H1 (cell line): ENCODE results near the gene FOXI1. TPM values are rescaled to one million over a fixed set of nuclear protein-coding genes. Genes with fewer than 3 reads are reported as not detected.

Source experiments
- CTCF ChIA-PET: fragments of 300-600 bp; sonication (Branson Sonifier 250); formaldehyde crosslinking; loops from one replicate; lab custom pipeline; 2021; ENCODE audit not compliant: partially characterized antibody; lab: Charles Lee
- POLR2A ChIA-PET: fragments of 300-600 bp; sonication (Branson Sonifier 250); formaldehyde crosslinking; loops from one replicate; lab custom pipeline; 2021; ENCODE audit warnings: inconsistent platforms; ENCODE audit not compliant: partially characterized antibody; lab: Charles Lee
- DNase-seq, 2 experiments: peaks; one replicate each; pipeline versions ENCODE4 v3.0.0 to v3.0.0-alpha.2; 2010 to 2022; ENCODE audit warnings: low spot score in 2 of 2, low read depth in 1 of 2, mixed read lengths in 1 of 2
- FAIRE-seq: peaks from 2 replicates; lab custom pipeline; 2011; peaks lifted over from hg19 to GRCh38; lab: Jason Lieb, UNC
- H2AFZ ChIP-seq: 2 replicates; pipeline ENCODE4 v1.8.1; 2012; ENCODE audit warnings: low read length, inconsistent platforms
- H2AK5ac ChIP-seq: 2 replicates; pipeline ENCODE4 v1.6.1; 2013; ENCODE audit warnings: low read depth, low read length
- H2BK120ac ChIP-seq: replicated peaks from 2 replicates; pipeline ENCODE3; 2013; ENCODE audit warnings: low read depth, low read length, inconsistent platforms
- H2BK12ac ChIP-seq: 2 replicates; pipeline ENCODE4 v1.6.1; 2013; ENCODE audit warnings: low read depth, low read length
- H2BK15ac ChIP-seq: 2 replicates; pipeline ENCODE4 v1.6.1; 2013; ENCODE audit warnings: low read length
- H2BK20ac ChIP-seq: 2 replicates; pipeline ENCODE4 v1.6.1; 2013; ENCODE audit warnings: low read length
- H2BK5ac ChIP-seq: 2 replicates; pipeline ENCODE4 v1.6.1; 2013; ENCODE audit warnings: low read depth, low read length
- H3K14ac ChIP-seq: 2 replicates; pipeline ENCODE4 v1.6.1; 2013; ENCODE audit warnings: inconsistent platforms; ENCODE audit not compliant: insufficient read length
- H3K18ac ChIP-seq: 2 replicates; pipeline ENCODE4 v1.6.1; 2013; ENCODE audit warnings: low read length; ENCODE audit errors: extremely low read depth
- H3K23ac ChIP-seq: 2 replicates; pipeline ENCODE4 v1.6.1; 2013; ENCODE audit warnings: inconsistent platforms; ENCODE audit not compliant: insufficient read length
- H3K23me2 ChIP-seq: 2 replicates; pipeline ENCODE4 v1.6.1; 2013; ENCODE audit warnings: low read depth, low read length
- H3K27ac ChIP-seq: 2 replicates; pipeline ENCODE4 v1.6.1; 2011; ENCODE audit warnings: low read depth, low read length, inconsistent platforms
- H3K27me3 ChIP-seq, 4 experiments: replicated peaks in 1 of 4; 1 replicate in 1 of 4; 2 replicates in 3 of 4; pipeline versions ENCODE4 v1.6.1 to v1.8.1; 2011 to 2013; ENCODE audit warnings: low read length in 3 of 4, mild to moderate bottlenecking in 3 of 4, inconsistent platforms in 2 of 4, mixed read lengths in 2 of 4, moderate library complexity in 1 of 4; ENCODE audit not compliant: control insufficient read depth in 3 of 4, insufficient read depth in 3 of 4; ENCODE audit errors: extremely low read depth in 1 of 4
- H3K36me3 ChIP-seq, 4 experiments: 2 replicates each; pipeline versions ENCODE4 v1.6.1 to v1.8.1; 2011 to 2013; ENCODE audit warnings: mild to moderate bottlenecking in 4 of 4, low read length in 3 of 4, moderate library complexity in 2 of 4, control low read depth in 1 of 4, inconsistent platforms in 1 of 4; ENCODE audit not compliant: insufficient read depth in 4 of 4, control insufficient read depth in 2 of 4
- H3K4ac ChIP-seq: replicated peaks from 2 replicates; pipeline ENCODE3; 2013; ENCODE audit warnings: low read length, low read depth, mixed read lengths, inconsistent platforms; ENCODE audit not compliant: insufficient read length
- H3K4me1 ChIP-seq, 4 experiments: replicated peaks in 1 of 4; 1 replicate in 1 of 4; 2 replicates in 3 of 4; pipeline versions ENCODE4 v1.6.1 to v1.8.1; 2011 to 2013; ENCODE audit warnings: low read length in 3 of 4, inconsistent platforms in 2 of 4, mixed read lengths in 1 of 4; ENCODE audit not compliant: insufficient read depth in 4 of 4, control insufficient read depth in 3 of 4
- H3K4me2 ChIP-seq, 2 experiments: 2 replicates each; pipeline versions ENCODE4 v1.6.1 to v1.8.1; 2011 to 2013; ENCODE audit warnings: low read depth in 2 of 2, low read length in 2 of 2, control low read depth in 1 of 2, inconsistent platforms in 1 of 2, mild to moderate bottlenecking in 1 of 2; ENCODE audit not compliant: insufficient read depth in 1 of 2
- H3K4me3 ChIP-seq, 4 experiments: fragments of 200-600, 300-600 bp in 1 of 4; sonication (generic), shearing (Covaris generic), sonication (Bioruptor Twin) in 1 of 4; 2 replicates each; pipeline versions ENCODE4 v1.5.1 to v1.8.1; 2011 to 2016; ENCODE audit warnings: low read length in 4 of 4, low read depth in 3 of 4, control low read depth in 2 of 4, inconsistent platforms in 2 of 4, mild to moderate bottlenecking in 2 of 4, mixed read lengths in 1 of 4, moderate library complexity in 1 of 4; ENCODE audit not compliant: insufficient read depth in 2 of 4; ENCODE audit errors: extremely low read depth in 1 of 4
- H3K56ac ChIP-seq: replicated peaks from 2 replicates; pipeline ENCODE3; 2013; ENCODE audit warnings: low read depth, mild to moderate bottlenecking, mixed read lengths, low read length, inconsistent platforms; ENCODE audit not compliant: insufficient read length
- H3K79me1 ChIP-seq: 2 replicates; pipeline ENCODE4 v1.6.1; 2013; ENCODE audit warnings: low read depth, low read length, control low read depth
- H3K79me2 ChIP-seq, 2 experiments: 2 replicates each; pipeline versions ENCODE4 v1.6.1 to v1.8.1; 2012 to 2013; ENCODE audit warnings: low read length in 2 of 2, mild to moderate bottlenecking in 2 of 2, inconsistent platforms in 1 of 2; ENCODE audit not compliant: insufficient read depth in 2 of 2, control insufficient read depth in 1 of 2
- H3K9ac ChIP-seq, 4 experiments: replicated peaks in 1 of 4; 1 replicate in 1 of 4; 2 replicates in 3 of 4; pipeline versions ENCODE4 v1.6.1 to v1.8.1; 2011 to 2013; ENCODE audit warnings: low read depth in 3 of 4, low read length in 3 of 4, control low read depth in 2 of 4, mild to moderate bottlenecking in 2 of 4, moderate library complexity in 2 of 4, inconsistent platforms in 1 of 4; ENCODE audit errors: extremely low read depth in 1 of 4
- H3K9me3 ChIP-seq, 2 experiments: 2 replicates each; pipeline versions ENCODE4 v1.6.1 to v1.8.1; 2012 to 2013; ENCODE audit warnings: mild to moderate bottlenecking in 2 of 2, moderate library complexity in 2 of 2, control low read depth in 1 of 2, inconsistent platforms in 1 of 2, low read depth in 1 of 2, low read length in 1 of 2, mixed read lengths in 1 of 2; ENCODE audit not compliant: insufficient read depth in 2 of 2
- H4K20me1 ChIP-seq, 2 experiments: replicated peaks in 1 of 2; 2 replicates each; pipeline versions ENCODE3 to v1.8.1; 2011 to 2013; ENCODE audit warnings: inconsistent platforms in 2 of 2, low read length in 2 of 2, mild to moderate bottlenecking in 1 of 2; ENCODE audit not compliant: insufficient read depth in 2 of 2, control insufficient read depth in 1 of 2
- H4K5ac ChIP-seq: 2 replicates; pipeline ENCODE4 v1.6.1; 2013; ENCODE audit warnings: low read length, low read depth, mixed read lengths, inconsistent platforms; ENCODE audit not compliant: insufficient read length
- H4K8ac ChIP-seq: 2 replicates; pipeline ENCODE4 v1.8.0; 2013; ENCODE audit warnings: mild to moderate bottlenecking, moderate library complexity, low read length, inconsistent platforms; ENCODE audit not compliant: insufficient read depth; ENCODE audit errors: extremely low read depth
- H4K91ac ChIP-seq: replicated peaks from 2 replicates; pipeline ENCODE3; 2013; ENCODE audit warnings: low read length, mixed read lengths, inconsistent platforms; ENCODE audit not compliant: insufficient read length
- ATF3 ChIP-seq: IDR thresholded peaks from 2 replicates; pipeline ENCODE4 v1.6.1; 2011; ENCODE audit warnings: low read depth, mild to moderate bottlenecking, low read length; ENCODE audit not compliant: insufficient read depth
- HDAC6 ChIP-seq: IDR thresholded peaks from one replicate; pipeline ENCODE4 v1.7.1; 2012; ENCODE audit warnings: low read depth, mild to moderate bottlenecking, inconsistent platforms, low read length, moderate library complexity
- PHF8 ChIP-seq: fragments of 200-600 bp; sonication (generic); conservative IDR thresholded peaks from 2 replicates; pipeline ENCODE4 v1.7.1; 2012; ENCODE audit warnings: low read depth, mild to moderate bottlenecking, inconsistent platforms, low read length, moderate library complexity
- POLR2A ChIP-seq, 2 experiments: IDR thresholded peaks; 1 replicate in 1 of 2; 2 replicates in 1 of 2; pipeline ENCODE4 v1.6.1; 2011; ENCODE audit warnings: low read depth in 2 of 2, low read length in 2 of 2, mild to moderate bottlenecking in 2 of 2; ENCODE audit errors: control extremely low read depth in 1 of 2
- RFX5 ChIP-seq: IDR thresholded peaks from 2 replicates; pipeline ENCODE4 v1.6.1; 2011; ENCODE audit warnings: low read depth, low read length, improper control_type of control experiment, borderline replicate concordance
- SIN3A ChIP-seq, 2 experiments: IDR thresholded peaks in 1 of 2; conservative IDR thresholded peaks in 1 of 2; 2 replicates each; pipeline ENCODE4 v1.6.1; 2011 to 2012; ENCODE audit warnings: low read length in 2 of 2, improper control_type of control experiment in 1 of 2, low read depth in 1 of 2, mild to moderate bottlenecking in 1 of 2
- SIRT6 ChIP-seq: IDR thresholded peaks from one replicate; pipeline ENCODE4 v1.7.1; 2012; ENCODE audit warnings: low read length, inconsistent platforms
- WGBS, 2 experiments: shearing (Covaris generic) in 1 of 2; methylation state at CpG; one replicate each; pipeline versions ENCODE4 v1.1.6 to v1.1.7; 2013 to 2015; ENCODE audit warnings: low lambda C conversion rate in 2 of 2, mixed read lengths in 2 of 2, inconsistent platforms in 1 of 2, low coverage in 1 of 2, missing lambda C conversion rate in 1 of 2; ENCODE audit not compliant: insufficient replicate concordance in 2 of 2, insufficient coverage in 1 of 2, insufficient read length in 1 of 2; ENCODE audit errors: extremely low coverage in 1 of 2, missing lambda C conversion rate in 1 of 2; 5-methylcytosine and 5-hydroxymethylcytosine counted together
- polyA plus RNA-seq, 7 experiments: library from polyadenylated mRNA; depleted of rRNA in 3 of 7; stranded (reverse) in 5 of 7; unstranded in 2 of 7; fragments of >200 nt in 5 of 7; fragments of 200-250 nt in 2 of 7; gene quantifications; 1 replicate in 5 of 7; 2 replicates in 1 of 7; 4 replicates in 1 of 7; pipeline versions ENCODE4 v1.2.1 to v1.2.3, GENCODE V29; 2011 to 2013; ENCODE audit warnings: missing spikeins in 2 of 7, mixed read lengths in 2 of 7
- total RNA-seq: library from RNA; stranded (reverse); fragmentation: NEBNext Ultra II Directional; extraction: Animal tissue kit (Norgen Biotek cat#: 25700); gene quantifications from 2 replicates; pipeline ENCODE4 v1.2.1, GENCODE V29; 2021

FOXI1 gene
- total and polyA plus RNA-seq, 2 of the 8 experiments (the other 6 are each of a cell fraction or from before 2014, with no cell fraction given): not detected

- DNase-seq: peak in 1 of 2 experiments; percentile 10
- no peak overlapping the region for H2BK15ac ChIP-seq
Measured at GRCh38 chr5:170139786-170140335, 34.2 kb downstream of the FOXI1 start.

More at GRCh38 chr5:170139786-170140335, 34.2 kb downstream of the FOXI1 start:
- Histone ChIP-seq H3K4me2 (no peak overlapping the region), H3K36me3 (no peaks in the 10 kb centered on the region), H2BK12ac (no peak overlapping the region), H3K23ac (no peak overlapping the region), H3K9me3 (no peaks in the 10 kb centered on the region; a peak in 1 of 4 replicates), H4K20me1 (no peaks in the 10 kb centered on the region), H4K5ac (no peak overlapping the region), H3K79me2 (no peaks in the 10 kb centered on the region), H3K27me3 (no peaks in the 10 kb centered on the region; a peak in 1 of 7 replicates), H4K91ac (no peak overlapping the region), H3K4me3 (no peak overlapping the region), H3K18ac (no peak overlapping the region), H2BK5ac (no peak overlapping the region), H2BK20ac (no peak overlapping the region), H3K79me1 (no peaks in the 10 kb centered on the region), H2AK5ac (no peak overlapping the region), H3K14ac (no peak overlapping the region), H2AFZ (no peak overlapping the region), H3K4me1 (no peaks in the 10 kb centered on the region), H3K23me2 (no peaks in the 10 kb centered on the region), H3K27ac (no peak overlapping the region), H3K9ac (no peak overlapping the region), H3K4ac (no peak overlapping the region), H4K8ac (no peak overlapping the region), H3K56ac (no peak overlapping the region), H2BK120ac (no peak overlapping the region)
- ChIA-PET POLR2A (interaction anchor here (0.9 kb wide), 1 partner anchor 9 kb away, joined by 3 read pairs; no protein-coding TSS in a partner anchor), CTCF (interaction anchor here (1.6 kb wide), 1 partner anchor 33 kb away, joined by 4 read pairs; no protein-coding TSS in a partner anchor)
- TF ChIP-seq ATF3 (no peak), RFX5 (no peak), SIRT6 (no peak), POLR2A (IDR thresholded peaks at IDR 0.05; ENCODE audit: control extremely low read depth in 1 of 2, low read depth in 2 of 2, low read length in 2 of 2) (no peak), SIN3A (conservative IDR thresholded peaks at IDR 0.05 in 1 of 2, IDR thresholded peaks at IDR 0.05 in 1 of 2; ENCODE audit: low read depth in 1 of 2, low read length in 2 of 2) (no peak), HDAC6 (no peak), PHF8 (no peak)
- FAIRE-seq: no peak
- 93% methylated on average over 9 of the region's 9 CpGs; no CpG with 5 or more reads in 1 of the 2 experiments for WGBS, 2 experiments
